Activated CD8-positive, alpha-beta memory T cell treated with anti-CD3 and anti-CD28 coated beads, Interleukin-2, amount 50 U/mL, for 1 hour (primary cell): Measurements from ENCODE around the gene HSPA1L.

Experiments used
- DNase-seq: peaks from one replicate; pipeline ENCODE4 v3.0.0-alpha.2; 2020; ENCODE audit errors: extremely low read depth

The HSPA1L gene

DNA sequence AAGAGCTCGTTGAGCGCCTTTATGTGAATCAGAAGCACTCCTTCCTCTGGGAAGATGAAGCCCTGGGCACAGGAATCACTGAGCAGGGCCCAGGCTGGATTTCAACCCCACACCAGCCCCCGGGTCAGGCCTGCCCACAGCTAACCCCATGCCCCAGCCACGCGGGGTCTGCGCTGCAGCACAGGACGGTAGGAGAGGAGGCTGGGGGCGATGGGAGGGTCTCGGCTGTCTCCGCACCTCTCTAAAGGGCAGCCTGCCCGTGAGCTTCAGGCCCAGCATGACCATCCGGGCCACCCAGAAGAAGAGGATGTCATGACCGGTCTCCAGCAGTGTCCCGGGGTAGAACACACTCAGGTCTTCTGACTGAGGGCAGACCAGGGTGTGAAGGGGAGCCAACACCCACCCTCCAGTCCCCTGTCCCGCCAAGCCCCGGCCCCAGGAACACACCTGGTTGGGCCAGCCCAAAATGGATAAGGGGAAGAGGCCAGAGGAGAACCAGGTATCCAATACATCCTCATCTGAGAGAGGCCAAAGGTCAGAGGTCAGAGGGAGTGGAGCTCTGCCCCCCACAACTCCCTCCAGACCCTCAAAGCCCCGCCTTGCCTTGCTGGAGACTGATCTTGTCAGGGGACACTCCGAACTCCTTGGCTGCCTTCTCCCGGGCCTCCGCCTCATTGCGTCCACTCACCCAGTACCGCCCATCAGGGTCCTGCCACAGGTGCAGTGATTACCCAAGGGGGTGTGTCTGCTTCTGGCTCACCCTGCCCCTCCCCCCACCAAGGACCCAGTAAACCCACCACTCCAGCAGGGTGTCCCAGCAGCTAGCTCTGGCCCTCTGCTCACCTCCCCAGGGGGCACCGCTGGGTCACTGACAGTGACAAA lies 33.6 kb downstream of the HSPA1L start:
- no peak for DNase-seq

- DNase-seq = no peak
These were observed 34.4 kb downstream of the HSPA1L start for GRCh38 chr6:31780507-31781243.

DNA sequence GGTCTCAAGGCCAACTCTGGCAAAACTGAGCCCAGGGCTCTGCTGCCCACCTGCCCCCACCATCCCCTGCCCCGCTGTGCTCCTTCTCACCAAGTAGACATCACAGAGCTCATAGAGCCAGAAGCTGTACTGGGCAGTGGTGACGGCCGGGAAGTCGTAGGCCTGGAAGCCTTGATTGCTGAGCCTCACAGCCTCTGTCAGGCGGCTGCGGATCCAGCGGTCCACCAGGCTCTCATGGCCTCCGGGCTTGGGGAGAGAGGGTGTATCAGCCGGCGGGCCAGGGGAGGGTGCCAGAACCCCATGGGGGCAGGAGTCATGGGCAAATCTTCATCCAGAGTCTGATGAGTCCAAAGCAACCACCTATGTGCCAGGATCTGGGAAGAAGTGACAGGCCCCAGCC lies 35.2 kb downstream of the HSPA1L start:
- no peak for DNase-seq

GRCh38 chr6:31778999-31779885 lies 35.8 kb downstream of the HSPA1L start:
- no peak for DNase-seq

- DNase-seq = no peak
These were observed 36.9 kb downstream of the HSPA1L start for GRCh38 chr6:31778193-31778592.

- no peak for DNase-seq
These were observed 37.4 kb downstream of the HSPA1L start for GRCh38 chr6:31777667-31778050.

DNA sequence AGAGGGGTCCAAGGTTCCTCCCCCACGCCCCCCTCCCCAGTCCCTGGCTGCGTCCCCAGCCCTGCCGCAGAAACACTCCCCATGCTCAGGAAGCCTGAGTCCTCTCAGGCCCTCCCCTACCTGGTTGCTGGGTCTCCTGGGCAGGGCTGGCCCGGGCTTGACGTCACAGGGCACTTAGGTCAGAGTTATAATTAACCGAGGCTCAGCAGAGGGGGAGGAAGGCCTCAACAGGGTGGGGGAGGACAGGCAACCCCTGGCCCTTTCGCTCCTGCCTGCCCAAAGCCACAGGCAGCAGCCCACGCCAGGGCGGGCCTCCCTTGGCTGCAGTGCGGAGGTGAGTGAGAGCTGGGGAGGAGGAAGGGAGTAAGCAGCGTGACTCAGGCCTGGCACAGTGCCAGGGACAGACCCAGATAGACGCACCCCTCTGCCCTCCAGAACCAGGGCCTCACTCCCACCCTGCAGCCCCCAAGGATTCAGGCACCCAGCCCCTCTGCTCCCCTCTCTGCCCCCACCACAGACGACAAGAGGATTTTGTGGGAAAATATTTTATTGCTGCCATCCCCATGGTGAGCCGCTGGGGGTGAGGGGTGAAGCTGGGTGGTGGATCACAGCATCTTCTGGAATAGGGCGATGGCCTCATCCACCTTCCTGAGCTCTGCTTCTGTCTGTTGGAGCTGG lies 38.0 kb downstream of the HSPA1L start, which contains the start of gene VWA7:
TSS of gene VWA7 (minus strand) at position 340 of the 678 bp plus-strand sequence. CDS start 549 bp downstream, outside the sequence.
- DNase-seq = no peak

GRCh38 chr6:31776485-31776988 lies 38.5 kb downstream of the HSPA1L start:
- no peak for DNase-seq

GRCh38 chr6:31775633-31776484 lies 39.2 kb downstream of the HSPA1L start:
- DNase-seq = no peak

DNA sequence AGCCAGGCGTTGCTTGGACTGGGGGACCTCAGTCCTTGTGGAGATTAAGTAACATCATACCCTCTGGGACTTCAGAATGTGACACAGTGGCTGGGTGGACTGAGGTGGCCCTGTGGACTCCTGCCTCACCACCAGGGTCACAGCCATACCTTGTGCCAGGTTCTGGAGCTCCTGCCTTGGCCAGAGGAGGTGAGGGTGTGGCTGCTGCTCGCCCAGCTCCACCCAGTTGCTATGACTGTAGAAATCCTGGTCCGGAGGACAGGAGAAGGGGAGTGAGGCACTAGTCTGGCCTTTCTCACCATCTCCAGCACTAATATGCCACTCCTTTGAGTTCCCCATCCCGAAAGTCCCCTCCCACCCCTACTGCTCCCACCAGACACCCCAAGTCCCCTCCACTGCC lies 39.9 kb downstream of the HSPA1L start:
- no peak for DNase-seq

DNA sequence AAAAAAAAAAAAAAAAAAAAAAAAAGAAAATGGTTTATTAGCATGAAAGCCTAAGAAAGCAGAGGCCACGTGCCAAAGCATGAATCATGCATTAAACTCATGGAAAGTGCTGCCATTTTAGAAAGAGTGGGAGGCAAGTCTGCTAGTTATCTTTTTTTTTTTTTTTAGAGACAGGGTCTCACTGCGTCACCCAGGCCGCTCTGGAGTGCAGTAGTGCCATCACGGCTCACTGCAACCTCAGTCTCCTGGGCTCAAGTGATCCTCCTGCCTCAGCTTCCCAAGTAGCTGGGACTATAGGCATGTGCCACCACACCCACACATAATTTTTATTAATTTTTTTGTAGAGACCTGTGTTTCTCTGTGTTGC lies 43.1 kb downstream of the HSPA1L start:
- no peak for DNase-seq

DNA sequence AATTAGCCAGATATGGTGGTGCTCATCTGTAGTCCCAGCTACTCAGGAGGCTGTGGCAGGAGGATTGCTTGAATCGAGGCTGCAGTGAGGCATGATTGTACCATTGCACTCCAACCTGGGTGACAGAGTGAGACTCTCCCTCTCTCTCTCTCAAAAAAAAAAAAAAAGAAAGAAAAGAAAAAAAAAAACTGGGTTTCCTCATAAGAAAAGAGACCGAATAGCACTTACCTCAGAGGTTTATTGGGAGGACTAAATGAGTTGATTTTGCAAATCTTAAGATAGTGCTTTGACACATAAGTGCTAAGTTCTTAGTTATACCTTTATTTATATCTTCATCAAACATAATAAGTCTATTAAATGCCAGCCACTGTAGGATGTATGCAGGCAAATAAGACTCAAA lies 44.2 kb downstream of the HSPA1L start:
- no peak for DNase-seq

- DNase-seq = peak; percentile 43
These were observed 45.3 kb downstream of the HSPA1L start for GRCh38 chr6:31769684-31770371.

- no peak for DNase-seq
These were observed 46.5 kb downstream of the HSPA1L start for GRCh38 chr6:31768363-31769257.

DNA sequence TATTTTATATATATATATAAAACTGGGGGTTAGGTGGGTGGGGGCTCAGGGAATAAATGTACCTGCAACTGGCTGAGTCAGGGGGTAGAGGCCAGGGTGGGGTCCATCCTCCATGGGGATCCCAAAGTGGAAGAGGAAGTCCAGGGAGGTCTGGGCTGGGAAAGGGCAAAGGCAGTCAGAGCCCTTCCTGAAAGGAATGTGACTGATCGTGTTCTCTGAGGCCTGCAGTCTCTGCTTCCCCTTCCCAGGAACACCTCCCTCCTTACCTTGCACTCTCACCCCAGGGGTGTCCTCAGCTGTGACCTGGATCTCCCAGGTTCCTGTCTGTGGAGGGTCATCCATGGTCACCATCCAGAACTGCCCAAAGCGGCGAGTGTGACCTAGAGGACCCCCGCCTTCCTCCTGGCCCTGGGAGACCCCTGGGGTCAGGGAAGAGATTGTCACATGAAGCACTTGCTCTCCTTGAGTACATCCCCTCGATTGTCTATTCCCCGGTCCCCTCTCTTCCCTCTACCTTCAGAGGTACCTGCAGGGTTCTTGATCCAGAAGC lies 47.9 kb downstream of the HSPA1L start:
- no peak for DNase-seq

DNA sequence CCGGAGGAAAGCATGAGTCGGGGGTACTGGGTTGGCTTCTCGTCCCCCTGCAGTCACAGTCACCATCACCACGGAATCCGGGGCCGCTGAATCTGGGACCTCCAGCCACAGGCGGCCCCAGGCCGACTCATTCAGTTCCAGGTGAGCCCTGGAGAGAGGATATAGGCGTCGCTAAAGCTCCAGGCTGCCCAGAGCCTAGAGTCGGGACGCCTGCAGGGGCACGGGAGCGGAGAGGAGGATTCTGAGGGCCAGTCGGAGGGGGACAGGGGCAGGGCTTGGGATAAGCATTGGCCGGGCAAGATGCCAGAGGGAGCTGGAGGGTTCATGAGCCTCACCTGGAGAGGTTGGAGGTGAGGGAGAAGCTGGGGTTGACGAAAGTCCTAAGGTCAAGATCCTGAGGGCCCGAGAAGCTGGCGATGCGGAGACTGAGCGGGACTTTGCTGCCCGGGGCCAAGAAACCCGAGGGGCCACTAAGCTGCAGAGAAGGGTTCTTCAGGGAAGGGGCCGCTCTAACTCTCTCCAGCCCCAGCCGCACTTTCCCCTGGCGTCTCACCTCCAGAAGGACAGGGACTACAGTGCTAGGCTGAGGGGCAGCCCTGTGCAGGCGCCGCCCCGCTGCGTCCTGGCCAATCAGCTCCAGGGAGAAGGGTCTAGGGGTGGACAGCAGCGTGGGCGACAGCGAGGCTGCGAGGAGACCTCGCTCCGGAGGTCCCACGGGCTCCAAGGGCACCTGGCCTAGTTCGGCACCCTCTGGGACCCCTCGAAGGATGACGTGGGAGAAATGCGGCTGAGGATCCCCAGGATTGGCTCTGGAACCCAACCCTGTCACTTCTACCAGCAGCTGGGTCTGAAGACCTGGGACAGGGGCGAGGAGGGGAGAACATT lies 48.9 kb downstream of the HSPA1L start:
- DNase-seq = no peak

- DNase-seq = no peak
These were observed 49.5 kb downstream of the HSPA1L start for GRCh38 chr6:31765559-31765909.
